NCI-H748 (cell line): ENCODE measurements around the gene TLR8.
"Not testable (repeated sequence)": the region's sequence is repeated elsewhere in the genome, so short reads cannot be mapped to it uniquely, and the experiment has no call there.

Experiments used
- DNase-seq: peaks from one replicate; lab custom pipeline; 2025; ENCODE audit not compliant: unreplicated experiment; lab: John Stamatoyannopoulos, UW

The TLR8 gene

GRCh38 chrX:12896935-12897334, 9.5 kb upstream of the TLR8 start:
- DNase-seq, result no peak

- no peak for DNase-seq
Measured at GRCh38 chrX:12898073-12898472, 8.3 kb upstream of the TLR8 start.

DNA sequence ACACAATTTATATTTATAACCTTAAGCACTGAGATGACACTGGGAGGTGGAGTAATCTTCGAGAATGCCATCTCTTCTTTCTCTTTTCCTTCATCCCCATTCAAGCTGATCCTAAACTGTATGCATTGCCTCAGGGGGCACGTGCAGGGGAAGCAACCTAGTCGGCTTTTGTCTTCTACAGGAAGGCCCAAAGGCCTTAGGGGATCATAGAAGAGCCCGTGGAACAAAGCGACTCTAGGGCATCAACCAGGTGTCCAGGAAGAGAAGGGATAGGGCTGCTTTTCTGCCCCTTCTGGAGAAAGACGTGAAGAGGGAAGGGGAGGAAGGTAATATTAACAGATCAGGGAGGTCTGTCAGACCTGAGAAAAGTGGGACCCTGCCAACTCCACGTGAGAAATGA, 6.9 kb upstream of the TLR8 start:
- no peak for DNase-seq

DNA sequence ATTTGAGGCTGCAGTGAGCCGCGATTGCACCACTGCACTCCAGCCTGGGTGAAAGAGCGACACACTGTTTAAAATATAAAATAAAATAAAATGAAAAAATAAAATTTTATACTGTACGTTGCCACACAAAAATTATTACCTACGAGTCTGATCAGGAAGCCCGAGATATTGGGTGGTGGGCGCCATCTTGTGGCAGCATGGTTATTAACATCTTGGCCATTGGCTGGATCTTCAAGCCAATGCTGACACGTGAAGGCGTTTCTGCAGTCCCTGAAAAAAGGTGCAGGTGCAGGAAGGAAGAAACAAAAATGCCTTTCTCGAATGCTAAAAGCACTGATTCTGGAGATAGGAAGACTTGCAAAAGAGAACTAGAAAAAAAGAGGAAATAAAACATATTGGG, 4.9 kb upstream of the TLR8 start:
- peak; percentile 52 for DNase-seq

DNA sequence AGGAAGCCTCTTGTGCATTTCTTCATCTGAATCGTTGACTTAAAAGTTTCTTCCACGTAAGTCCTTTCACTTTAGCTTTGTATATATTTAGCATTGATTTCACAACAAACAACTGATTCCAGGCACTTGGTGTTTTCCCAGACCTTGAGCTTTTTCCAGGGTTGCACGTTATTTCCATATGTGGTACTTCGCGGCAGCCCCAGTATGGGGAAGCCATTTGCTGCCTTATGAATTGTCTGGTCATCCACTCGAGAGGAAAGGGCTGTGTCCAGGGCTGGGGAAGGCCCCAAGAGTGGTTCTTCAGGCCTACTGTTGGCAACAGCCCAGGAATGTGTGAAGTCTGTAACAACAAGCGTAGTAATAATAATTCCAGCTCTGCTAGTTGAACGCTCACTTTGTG, 2.8 kb upstream of the TLR8 start:
- no peak for DNase-seq

DNA sequence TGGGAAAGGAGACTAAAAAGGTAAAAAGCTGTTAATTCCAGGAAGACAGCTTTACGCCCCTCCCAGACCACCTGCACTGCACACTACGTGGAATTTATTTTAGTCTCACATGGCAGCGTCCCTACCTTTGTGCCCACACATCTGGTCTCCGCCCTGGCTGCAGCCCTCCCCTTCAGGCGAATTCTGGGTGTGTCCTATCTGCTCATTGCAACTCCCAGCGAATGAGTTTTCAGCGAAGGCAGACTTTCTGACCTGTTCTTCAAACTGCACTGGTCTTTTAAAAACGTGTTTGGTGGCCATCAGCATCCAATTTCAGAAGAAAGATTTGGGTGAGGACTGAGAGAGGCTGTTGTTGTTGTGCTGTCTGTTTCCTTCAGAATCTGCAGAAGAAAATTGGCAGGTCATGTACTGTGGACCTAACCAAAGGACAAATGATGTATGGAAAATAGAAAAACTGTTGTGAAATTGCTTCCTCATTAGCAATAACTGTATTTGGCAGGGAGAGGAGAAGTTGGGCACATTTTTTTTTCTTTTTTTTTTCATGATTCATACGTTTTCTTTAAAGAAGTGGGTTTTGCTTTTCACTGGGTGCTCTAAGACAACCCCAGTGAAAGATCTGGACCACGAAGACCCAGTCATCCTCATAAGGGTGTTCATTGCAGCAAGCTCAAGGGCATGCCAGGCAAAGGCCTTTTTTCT, 4.2 kb downstream of the TLR8 start:
- peak; percentile 35 for DNase-seq

DNA sequence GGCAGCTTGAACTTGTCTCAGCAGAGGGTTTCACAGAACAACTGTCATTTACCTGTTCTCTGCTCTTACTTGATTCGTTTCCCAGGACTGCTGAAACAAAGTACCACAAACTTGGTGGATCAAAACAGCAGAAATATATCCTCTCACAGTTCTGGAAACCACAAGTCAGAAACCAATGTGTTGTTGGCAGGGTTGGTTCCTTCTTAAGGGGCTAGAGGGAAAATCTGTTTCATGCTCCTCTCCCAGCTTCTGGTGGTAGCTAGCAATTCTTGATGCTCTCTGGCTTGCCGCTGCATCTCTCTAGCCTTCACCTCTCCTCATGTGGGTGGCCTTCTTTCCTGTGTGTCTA, 4.7 kb downstream of the TLR8 start:
- DNase-seq, result no peak

GRCh38 chrX:12912791-12913482, 6.5 kb downstream of the TLR8 start:
- DNase-seq, result no peak

GRCh38 chrX:12917753-12918152, 11.3 kb downstream of the TLR8 start:
- no peak for DNase-seq

- no peak for DNase-seq
Measured at GRCh38 chrX:12919051-12919450, 12.6 kb downstream of the TLR8 start.

DNA sequence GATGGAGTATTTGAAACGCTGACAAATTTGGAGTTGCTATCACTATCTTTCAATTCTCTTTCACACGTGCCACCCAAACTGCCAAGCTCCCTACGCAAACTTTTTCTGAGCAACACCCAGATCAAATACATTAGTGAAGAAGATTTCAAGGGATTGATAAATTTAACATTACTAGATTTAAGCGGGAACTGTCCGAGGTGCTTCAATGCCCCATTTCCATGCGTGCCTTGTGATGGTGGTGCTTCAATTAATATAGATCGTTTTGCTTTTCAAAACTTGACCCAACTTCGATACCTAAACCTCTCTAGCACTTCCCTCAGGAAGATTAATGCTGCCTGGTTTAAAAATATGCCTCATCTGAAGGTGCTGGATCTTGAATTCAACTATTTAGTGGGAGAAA, 13.2 kb downstream of the TLR8 start:
- DNase-seq, result no peak

GRCh38 chrX:12920990-12921389, 14.6 kb downstream of the TLR8 start:
- DNase-seq, result no peak

DNA sequence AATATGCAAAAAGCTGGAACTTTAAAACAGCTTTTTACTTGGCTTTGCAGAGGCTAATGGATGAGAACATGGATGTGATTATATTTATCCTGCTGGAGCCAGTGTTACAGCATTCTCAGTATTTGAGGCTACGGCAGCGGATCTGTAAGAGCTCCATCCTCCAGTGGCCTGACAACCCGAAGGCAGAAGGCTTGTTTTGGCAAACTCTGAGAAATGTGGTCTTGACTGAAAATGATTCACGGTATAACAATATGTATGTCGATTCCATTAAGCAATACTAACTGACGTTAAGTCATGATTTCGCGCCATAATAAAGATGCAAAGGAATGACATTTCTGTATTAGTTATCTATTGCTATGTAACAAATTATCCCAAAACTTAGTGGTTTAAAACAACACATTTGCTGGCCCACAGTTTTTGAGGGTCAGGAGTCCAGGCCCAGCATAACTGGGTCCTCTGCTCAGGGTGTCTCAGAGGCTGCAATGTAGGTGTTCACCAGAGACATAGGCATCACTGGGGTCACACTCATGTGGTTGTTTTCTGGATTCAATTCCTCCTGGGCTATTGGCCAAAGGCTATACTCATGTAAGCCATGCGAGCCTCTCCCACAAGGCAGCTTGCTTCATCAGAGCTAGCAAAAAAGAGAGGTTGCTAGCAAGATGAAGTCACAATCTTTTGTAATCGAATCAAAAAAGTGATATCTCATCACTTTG, 15.6 kb downstream of the TLR8 start:
- DNase-seq, result no peak

GRCh38 chrX:12922599-12922919, 16.1 kb downstream of the TLR8 start:
- DNase-seq, result no peak

GRCh38 chrX:12929701-12930100, 23.3 kb downstream of the TLR8 start:
- DNase-seq, result no peak

- no peak for DNase-seq
Measured at GRCh38 chrX:12930150-12930549, 23.7 kb downstream of the TLR8 start.

DNA sequence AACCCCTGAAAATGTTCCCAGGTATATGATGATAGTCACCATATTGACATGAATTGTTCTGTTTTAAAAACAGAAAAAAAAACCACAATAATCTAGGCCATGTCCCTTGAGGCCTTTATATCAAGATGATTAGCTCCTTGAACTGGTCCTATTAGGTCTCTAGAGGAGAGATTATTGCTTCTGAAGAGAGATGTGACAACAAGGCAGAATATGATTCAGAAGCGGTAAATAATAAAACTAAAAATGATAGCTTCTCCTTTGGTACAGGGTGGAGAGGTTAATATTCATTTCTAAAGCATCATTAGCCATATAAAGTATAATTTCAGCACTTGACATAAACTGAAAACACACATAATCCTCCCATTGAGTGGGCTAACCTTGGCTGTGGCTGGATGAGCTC, 25.8 kb downstream of the TLR8 start:
- DNase-seq, result no peak

GRCh38 chrX:12934850-12935249, 28.4 kb downstream of the TLR8 start:
- no peak for DNase-seq

DNA sequence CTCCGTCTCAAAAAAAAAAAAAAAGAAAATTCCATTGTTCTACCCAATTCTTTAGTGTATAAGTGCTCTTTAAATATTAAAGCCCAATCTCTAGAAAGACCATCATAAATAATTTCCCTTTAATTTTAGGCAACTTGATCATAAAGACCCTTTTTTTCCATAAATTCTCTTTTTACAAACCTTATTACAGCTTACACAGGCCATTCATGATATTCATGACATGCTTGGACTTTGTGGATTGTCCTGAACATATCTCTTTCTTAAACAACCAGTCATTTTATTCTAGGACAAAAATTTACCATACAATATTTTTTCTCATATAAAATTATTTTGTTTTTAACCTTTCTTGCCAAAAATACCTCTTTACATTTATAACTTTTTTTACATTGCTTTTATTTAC, 30.5 kb downstream of the TLR8 start:
- peak; percentile 23 for DNase-seq

- not testable (repeated sequence) for DNase-seq
Measured at GRCh38 chrX:12940471-12940870, 34.1 kb downstream of the TLR8 start.

GRCh38 chrX:12943592-12943991, 37.2 kb downstream of the TLR8 start:
- not testable (repeated sequence) for DNase-seq

GRCh38 chrX:12944452-12944851, 38.0 kb downstream of the TLR8 start:
- not testable (repeated sequence) for DNase-seq
